ENCODE measurements around the gene ZNF444. TPM values are rescaled to one million over a fixed set of nuclear protein-coding genes. Genes with fewer than 3 reads are reported as not detected.

The ZNF444 gene
- total and polyA plus RNA-seq, 2 of the 8 experiments (the other 6 are each of a cell fraction or from before 2014, with no cell fraction given): 49.5 to 54.5 TPM

- TF ChIP-seq PHF8 (conservative IDR thresholded peaks at IDR 0.05; ENCODE audit: low read depth, low read length) (no peak), JUN (IDR thresholded peaks at IDR 0.05; ENCODE audit: low read depth, low read length) (no peak), RBBP5 (IDR thresholded peaks at IDR 0.05; ENCODE audit: borderline replicate concordance, low read depth, low read length) (no peak), GABPA (IDR thresholded peaks at IDR 0.05; ENCODE audit: borderline replicate concordance, insufficient read depth, low read length) (no peak), SRF (IDR thresholded peaks at IDR 0.05; ENCODE audit: low read depth, low read length) (no peak), CHD7 (IDR thresholded peaks at IDR 0.05; ENCODE audit: insufficient replicate concordance, low read length) (no peak)
- TF ChIP-seq, protein P1, sequence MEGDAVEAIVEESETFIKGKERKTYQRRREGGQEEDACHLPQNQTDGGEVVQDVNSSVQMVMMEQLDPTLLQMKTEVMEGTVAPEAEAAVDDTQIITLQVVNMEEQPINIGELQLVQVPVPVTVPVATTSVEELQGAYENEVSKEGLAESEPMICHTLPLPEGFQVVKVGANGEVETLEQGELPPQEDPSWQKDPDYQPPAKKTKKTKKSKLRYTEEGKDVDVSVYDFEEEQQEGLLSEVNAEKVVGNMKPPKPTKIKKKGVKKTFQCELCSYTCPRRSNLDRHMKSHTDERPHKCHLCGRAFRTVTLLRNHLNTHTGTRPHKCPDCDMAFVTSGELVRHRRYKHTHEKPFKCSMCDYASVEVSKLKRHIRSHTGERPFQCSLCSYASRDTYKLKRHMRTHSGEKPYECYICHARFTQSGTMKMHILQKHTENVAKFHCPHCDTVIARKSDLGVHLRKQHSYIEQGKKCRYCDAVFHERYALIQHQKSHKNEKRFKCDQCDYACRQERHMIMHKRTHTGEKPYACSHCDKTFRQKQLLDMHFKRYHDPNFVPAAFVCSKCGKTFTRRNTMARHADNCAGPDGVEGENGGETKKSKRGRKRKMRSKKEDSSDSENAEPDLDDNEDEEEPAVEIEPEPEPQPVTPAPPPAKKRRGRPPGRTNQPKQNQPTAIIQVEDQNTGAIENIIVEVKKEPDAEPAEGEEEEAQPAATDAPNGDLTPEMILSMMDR (IDR thresholded peaks at IDR 0.05; ENCODE audit: control extremely low read depth in 1 of 3, insufficient read depth in 1 of 3, low read depth in 1 of 3, low read length in 3 of 3): no peak
Measured at GRCh38 chr19:56111601-56112312, 29.3 kb upstream of the ZNF444 start (continued).

Data from H1 (cell line).